DOHH2 (cell line): ENCODE measurements around the gene IFT74.

Experiments used
- EZH2phosphoT487 ChIP-seq: fragments of 200-600 bp; sonication (generic); IDR thresholded peaks from 2 replicates; pipeline ENCODE4 v1.6.1; 2017; ENCODE audit warnings: borderline replicate concordance, mild to moderate bottlenecking, antibody characterized with exemption, low read length, moderate library complexity, mixed read lengths
- TF ChIP-seq, protein P1 (sequence below): fragments of 200-600 bp; sonication (generic); IDR thresholded peaks from one replicate; pipeline ENCODE4 v1.5.1; 2014; ENCODE audit warnings: antibody characterized with exemption, mild to moderate bottlenecking, low read depth, low read length; ENCODE audit not compliant: poor library complexity, severe bottlenecking

DNA sequence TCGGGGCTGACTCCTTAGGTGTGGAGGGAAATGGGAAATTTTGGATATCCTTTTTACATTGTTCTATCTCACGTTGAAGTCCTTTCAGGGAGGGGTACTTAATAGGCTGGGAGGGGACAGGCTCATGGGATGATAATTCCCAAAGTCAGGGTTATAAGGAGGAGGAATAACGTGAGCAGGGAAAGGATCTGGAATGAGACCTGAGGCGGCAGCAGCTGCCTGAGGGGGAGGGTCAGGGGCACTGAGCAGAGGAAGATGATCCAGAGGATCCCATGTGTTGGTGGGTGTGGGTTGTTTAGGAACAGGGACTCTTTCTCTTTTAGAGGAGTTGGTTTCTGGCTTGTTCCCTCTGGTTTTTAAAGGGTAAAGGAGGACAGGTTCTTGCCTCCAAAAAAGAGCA, 18.7 kb downstream of the IFT74 start:
- TF ChIP-seq, protein P1, sequence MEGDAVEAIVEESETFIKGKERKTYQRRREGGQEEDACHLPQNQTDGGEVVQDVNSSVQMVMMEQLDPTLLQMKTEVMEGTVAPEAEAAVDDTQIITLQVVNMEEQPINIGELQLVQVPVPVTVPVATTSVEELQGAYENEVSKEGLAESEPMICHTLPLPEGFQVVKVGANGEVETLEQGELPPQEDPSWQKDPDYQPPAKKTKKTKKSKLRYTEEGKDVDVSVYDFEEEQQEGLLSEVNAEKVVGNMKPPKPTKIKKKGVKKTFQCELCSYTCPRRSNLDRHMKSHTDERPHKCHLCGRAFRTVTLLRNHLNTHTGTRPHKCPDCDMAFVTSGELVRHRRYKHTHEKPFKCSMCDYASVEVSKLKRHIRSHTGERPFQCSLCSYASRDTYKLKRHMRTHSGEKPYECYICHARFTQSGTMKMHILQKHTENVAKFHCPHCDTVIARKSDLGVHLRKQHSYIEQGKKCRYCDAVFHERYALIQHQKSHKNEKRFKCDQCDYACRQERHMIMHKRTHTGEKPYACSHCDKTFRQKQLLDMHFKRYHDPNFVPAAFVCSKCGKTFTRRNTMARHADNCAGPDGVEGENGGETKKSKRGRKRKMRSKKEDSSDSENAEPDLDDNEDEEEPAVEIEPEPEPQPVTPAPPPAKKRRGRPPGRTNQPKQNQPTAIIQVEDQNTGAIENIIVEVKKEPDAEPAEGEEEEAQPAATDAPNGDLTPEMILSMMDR, result no peak
- no peak for TF ChIP-seq EZH2phosphoT487
